Stimulated activated CD4-positive, alpha-beta T cell treated with anti-CD3 and anti-CD28 coated beads, Interleukin-12 subunit alpha, Interleukin-12 subunit beta, amount 100 ng/mL, for 24 hours (primary cell): ENCODE results near the gene RIC1.
"Not testable (repeated sequence)": the region's sequence is repeated elsewhere in the genome, so short reads cannot be mapped to it uniquely, and the experiment has no call there.

ENCODE experiments used
- DNase-seq, 2 experiments: peaks; one replicate each; pipeline ENCODE4 v3.0.0-alpha.2; 2020; ENCODE audit warnings: low read depth in 2 of 2

RIC1 gene

DNA sequence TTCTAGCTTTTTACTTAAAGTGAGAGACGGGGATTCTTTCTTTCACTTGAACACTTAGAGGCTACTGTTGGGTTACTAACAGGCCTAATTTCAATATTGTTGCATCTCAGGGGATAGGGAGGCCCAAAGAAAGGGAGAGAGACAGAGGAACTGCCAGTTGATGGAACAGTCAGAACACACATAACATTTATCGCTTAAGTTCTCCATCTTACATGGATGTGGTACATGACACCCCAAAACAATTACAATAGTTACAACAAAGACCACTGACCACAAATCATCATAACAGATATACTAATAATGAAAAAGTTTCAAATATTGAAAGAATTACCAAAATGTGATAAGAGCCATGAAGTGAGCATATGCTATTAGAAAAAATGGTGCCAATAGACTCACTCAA lies 4.3 kb upstream of the RIC1 start:
- no peak for DNase-seq

- peak; percentile 28 to 32 for DNase-seq
These were observed 1.9 kb upstream of the RIC1 start for GRCh38 chr9:5626727-5627634.

GRCh38 chr9:5627686-5628085 lies 1.2 kb upstream of the RIC1 start:
- DNase-seq: not testable (repeated sequence)

DNA sequence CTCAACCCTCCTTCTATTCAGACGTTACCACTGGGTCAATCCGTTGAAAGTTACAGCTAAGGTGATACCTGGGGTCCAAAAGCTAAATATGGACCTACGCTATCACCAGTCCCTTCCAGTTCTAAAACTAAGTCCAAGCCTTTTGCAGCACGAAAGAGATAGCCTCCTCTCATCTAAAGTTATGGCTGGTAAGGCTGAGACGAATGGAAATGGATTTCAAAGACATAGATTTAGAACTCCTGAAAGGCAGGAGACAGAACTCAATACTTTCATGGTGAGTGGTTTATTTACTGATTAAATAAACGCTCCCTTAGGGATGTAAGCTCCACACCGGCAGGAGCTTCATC lies 751 bp upstream of the RIC1 start:
- DNase-seq: no peak

DNA sequence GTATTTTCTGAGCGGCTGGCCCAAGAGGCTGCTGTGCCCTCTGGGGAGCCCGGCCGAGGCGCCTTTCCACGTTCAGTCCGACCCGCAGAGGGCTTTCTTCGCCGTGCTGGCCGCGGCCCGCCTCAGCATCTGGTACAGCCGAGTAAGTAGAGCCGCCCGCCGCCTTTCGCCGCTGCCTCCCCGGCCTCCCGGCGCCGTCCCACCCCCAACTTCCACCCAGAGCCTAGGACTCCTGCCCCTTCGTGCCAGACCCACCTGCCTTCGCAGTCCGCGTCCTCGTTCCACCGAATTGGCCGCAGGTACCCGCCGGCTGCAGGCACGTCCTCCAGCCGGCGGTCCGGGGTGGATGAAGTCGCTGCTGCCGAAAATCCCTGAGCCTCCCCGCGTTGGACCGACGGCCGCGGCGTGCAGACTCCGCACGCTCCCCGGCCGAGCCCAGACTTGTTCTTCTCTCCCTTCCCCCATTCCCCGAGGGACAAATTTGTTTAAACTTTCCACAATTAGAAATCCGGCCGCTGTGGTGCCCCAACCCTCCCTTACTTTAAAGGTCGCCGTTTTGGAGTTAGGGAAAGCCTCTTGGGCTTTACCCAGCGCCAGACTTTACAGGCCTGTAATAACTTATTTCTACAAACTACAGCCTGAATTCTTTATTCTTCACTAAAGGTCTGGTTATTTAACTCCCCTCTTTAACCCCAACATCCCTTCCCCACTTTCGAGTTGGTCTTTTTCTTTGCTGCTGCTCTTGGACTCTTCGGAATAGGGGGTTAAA lies 589 bp downstream of the RIC1 start:
- DNase-seq: peak in 1 of 2 experiments; percentile 24

DNA sequence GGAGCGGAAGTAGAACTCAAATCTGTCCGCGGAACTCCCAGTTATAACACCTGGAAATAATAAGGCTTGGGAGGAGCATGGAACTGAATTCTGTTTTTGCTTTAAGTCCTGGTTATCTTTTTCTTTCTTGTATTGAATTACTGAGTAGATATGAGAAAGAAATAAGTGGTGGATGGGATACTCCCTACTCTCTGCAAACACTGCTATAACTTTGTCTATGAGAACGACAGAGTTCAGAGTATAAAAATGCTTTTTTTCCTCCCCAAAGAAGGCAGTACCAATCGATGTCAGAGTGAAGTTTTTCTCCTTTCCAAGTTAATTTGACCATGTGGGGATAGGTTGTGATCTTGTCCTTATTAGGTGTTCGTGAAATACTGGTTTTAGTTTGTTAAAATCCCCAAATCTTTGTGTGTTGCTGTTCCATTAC lies 1.2 kb downstream of the RIC1 start:
- DNase-seq: no peak

- DNase-seq: no peak
These were observed 2.1 kb downstream of the RIC1 start for GRCh38 chr9:5631026-5631425.

DNA sequence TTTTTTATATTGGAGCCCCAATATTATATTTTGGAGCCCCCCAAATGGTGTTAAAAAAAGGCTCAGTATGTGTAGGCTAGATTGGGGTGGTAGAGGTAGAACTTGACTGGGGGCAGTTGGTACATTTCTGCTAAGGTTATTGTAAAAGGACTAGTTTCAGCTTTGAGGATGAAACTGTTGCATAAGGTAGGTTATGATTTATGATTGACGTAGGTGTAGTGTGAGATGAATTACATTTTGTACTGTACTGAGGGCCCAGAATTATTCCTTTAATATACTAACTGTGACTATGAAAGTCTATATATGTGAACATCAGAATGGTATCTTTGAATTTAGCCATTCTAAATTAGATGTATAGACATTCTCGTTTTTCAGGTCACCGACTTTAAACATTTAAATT lies 3.6 kb downstream of the RIC1 start:
- no peak for DNase-seq

DNA sequence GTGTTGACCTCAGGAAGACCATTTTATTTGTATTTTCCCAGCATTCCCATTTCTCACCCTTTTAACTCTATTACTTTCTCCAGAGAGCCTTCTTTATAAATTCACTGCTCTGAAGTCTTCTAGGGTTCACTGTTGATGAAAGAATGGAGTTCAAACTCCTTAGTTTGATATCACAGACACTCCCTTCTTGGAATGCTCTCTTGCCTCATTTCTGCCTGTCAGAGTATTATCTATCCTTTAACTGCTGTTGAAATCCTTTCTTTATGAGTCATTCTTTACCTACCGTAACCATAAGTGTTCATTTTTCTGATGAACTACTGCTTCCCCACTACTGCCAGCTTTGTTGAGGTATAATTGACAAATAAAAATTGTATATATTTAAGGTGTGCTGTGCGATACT lies 4.3 kb downstream of the RIC1 start:
- DNase-seq: no peak

- DNase-seq: no peak
These were observed 6.5 kb downstream of the RIC1 start for GRCh38 chr9:5635390-5635789.

DNA sequence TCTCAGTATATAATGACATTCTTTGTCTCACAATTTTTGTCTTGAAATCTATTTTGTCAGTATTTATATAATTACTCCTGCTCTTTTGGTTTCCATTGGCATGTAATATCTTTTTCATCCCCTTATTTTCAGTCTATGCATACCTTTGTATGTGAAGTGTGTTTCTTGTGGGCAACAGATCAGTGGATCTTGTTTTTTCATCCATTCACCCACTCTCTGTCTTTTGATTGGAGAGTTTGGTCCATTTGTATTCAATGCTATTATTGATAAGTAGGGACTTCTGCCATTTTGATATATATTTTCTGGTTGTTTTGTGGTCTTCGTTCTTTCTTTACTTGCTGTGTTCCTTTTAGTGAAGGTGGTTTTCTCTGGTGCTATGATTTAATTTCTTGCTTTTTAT lies 10.9 kb downstream of the RIC1 start:
- no peak for DNase-seq

GRCh38 chr9:5642170-5642569 lies 13.3 kb downstream of the RIC1 start:
- no peak for DNase-seq

DNA sequence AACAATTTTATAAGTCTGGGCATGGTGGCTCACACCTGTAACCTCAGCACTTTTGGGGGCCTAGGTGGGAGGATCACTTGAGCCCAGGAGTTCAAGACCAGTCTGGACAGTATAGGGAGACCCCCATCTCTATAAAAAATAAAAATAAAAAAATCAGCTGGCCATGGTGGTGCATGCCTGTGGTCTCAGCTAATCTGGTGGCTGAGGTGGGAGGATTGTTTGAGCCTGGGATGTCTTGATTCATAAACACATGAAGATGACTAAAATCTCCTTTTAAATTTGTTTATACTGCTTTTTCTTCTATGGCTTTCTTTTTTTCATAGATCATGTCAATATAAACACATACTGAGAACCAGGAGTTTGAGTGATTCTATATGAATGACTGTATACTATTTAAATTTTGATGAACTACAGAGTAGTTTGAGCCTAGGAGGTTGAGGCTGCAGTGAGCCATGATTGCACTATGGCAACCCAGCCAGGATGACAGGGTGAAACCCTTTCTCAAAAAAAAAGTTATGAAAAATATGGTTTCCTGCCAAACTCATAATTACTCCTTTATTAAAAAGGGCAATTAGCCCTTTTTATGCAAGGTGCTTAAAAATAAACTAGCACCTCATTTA lies 14.2 kb downstream of the RIC1 start:
- DNase-seq: no peak

- DNase-seq: no peak
These were observed 15.6 kb downstream of the RIC1 start for GRCh38 chr9:5644501-5644900.

- no peak for DNase-seq
These were observed 17.2 kb downstream of the RIC1 start for GRCh38 chr9:5646116-5646515.

- no peak for DNase-seq
These were observed 21.6 kb downstream of the RIC1 start for GRCh38 chr9:5650356-5651105.

- DNase-seq: no peak
These were observed 22.3 kb downstream of the RIC1 start for GRCh38 chr9:5651246-5651645.

DNA sequence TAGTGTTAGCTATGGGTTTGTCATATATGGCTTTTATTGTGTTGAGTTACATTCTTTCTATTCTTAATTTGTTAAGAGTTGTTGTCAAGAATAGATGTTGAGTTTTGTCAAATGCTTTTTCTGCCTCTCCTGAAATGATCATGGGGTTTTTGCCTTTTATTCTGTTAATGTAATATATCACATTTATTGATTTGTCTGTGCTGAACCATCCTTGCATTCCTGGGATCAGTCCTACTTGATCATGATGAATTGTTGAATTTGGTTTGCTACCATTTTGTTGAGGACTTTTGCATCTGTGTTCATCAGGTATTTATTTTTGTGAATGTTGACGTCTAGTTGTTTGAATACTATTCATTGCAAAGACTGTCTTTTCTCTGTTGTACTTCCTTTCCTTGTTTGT lies 23.9 kb downstream of the RIC1 start:
- DNase-seq: no peak

- DNase-seq: not testable (repeated sequence)
These were observed 33.9 kb downstream of the RIC1 start for GRCh38 chr9:5662804-5663203.

DNA sequence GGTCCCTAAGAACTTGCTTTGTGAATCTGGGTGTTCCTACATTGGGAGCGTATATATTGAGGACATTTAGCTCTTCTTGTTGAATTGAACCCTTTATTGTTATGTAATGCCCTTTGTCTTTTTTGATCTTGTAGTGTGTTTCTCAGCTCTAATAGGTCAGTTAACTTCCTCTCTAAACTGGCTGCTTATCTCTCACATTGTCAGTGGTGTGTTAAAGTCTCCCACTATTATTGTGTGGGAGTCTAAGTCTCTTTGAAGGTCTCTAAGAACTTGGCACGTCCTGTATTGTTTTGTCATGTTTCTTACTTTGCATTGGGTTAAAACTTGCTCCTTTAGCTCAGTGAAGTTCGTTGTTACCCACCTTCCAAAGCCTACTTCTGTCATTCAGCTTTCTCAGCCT lies 36.2 kb downstream of the RIC1 start:
- DNase-seq: no peak

- no peak for DNase-seq
These were observed 38.5 kb downstream of the RIC1 start for GRCh38 chr9:5667391-5667790.

DNA sequence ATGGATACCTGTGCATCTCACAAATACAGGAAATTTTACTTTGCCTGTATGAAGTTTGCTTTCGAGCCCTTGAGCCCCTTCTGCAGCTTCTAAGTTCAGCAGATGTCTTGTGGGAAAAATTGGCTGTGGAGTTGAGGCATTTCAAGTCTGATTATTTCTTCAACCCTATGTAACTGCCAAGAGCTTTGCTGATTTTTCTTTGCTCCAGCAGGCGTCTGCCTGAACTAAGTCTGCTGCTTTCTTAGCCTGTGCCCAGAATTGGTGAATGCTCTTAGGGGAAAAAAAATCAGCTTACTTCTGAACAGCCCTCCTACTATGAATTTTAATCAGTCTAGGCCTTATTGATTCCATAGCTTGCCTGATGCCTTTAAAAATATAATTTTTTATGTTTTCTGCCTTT lies 41.2 kb downstream of the RIC1 start:
- no peak for DNase-seq
